Choroid plexus epithelial cell (primary cell): ENCODE measurements around the gene PSRC1.

Experiments
- DNase-seq: peaks from one replicate; pipeline ENCODE4 v3.0.0-alpha.2; 2010; ENCODE audit warnings: low read depth
- H3K4me3 ChIP-seq: 2 replicates; pipeline ENCODE4 v1.5.1; 2011; ENCODE audit warnings: low read depth, mild to moderate bottlenecking, control low read depth, low read length, moderate library complexity
- TF ChIP-seq, protein P1 (sequence below): conservative IDR thresholded peaks from 2 replicates; pipeline ENCODE4 v1.5.1; 2011; ENCODE audit warnings: low read depth, mild to moderate bottlenecking, control low read depth, inconsistent platforms, low read length, moderate library complexity

Gene PSRC1

DNA sequence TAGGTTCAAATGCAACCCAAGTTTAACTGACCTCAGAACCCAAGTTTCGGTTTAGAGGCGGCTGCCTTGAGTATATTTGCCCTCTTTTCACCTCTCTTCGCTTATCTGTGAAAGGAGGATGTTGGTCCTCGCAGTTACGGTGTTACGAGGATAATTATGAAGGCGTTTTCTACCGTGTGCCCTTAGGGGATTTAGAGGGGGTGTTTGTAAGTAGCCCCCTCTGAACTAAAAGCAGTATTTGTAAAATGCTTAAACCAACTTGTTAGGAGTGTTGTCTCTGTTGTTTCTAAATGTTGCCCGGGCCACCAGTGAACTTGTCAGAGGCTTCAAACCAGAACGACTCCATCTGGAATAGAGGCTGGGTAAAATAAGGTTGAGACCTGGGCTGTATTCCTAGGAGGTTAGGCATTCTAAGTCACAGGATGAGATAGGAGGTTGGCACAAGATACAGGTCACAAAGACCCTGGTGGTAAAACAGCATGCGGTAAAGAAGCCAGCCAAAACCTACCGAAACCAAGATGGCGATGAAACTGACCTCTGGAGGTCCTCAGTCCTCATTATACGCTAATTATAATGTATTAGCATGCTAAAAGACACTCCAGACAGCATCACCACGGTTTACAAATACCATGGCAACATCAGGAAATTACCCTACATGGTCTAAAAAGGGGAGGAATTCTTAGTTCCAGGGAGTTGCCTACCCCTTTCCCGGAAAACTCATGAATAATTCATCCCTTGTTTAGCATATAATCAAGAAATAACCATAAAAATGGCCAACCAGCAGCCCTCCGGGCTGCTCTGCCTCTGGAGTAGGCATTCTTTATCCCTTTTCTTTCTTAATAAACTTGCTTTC is 1.0 kb upstream of the PSRC1 start:
- H3K4me3 ChIP-seq = peak overlapping the region; percentile 84
- no peak for DNase-seq
- TF ChIP-seq, protein P1, sequence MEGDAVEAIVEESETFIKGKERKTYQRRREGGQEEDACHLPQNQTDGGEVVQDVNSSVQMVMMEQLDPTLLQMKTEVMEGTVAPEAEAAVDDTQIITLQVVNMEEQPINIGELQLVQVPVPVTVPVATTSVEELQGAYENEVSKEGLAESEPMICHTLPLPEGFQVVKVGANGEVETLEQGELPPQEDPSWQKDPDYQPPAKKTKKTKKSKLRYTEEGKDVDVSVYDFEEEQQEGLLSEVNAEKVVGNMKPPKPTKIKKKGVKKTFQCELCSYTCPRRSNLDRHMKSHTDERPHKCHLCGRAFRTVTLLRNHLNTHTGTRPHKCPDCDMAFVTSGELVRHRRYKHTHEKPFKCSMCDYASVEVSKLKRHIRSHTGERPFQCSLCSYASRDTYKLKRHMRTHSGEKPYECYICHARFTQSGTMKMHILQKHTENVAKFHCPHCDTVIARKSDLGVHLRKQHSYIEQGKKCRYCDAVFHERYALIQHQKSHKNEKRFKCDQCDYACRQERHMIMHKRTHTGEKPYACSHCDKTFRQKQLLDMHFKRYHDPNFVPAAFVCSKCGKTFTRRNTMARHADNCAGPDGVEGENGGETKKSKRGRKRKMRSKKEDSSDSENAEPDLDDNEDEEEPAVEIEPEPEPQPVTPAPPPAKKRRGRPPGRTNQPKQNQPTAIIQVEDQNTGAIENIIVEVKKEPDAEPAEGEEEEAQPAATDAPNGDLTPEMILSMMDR = no peak

DNA sequence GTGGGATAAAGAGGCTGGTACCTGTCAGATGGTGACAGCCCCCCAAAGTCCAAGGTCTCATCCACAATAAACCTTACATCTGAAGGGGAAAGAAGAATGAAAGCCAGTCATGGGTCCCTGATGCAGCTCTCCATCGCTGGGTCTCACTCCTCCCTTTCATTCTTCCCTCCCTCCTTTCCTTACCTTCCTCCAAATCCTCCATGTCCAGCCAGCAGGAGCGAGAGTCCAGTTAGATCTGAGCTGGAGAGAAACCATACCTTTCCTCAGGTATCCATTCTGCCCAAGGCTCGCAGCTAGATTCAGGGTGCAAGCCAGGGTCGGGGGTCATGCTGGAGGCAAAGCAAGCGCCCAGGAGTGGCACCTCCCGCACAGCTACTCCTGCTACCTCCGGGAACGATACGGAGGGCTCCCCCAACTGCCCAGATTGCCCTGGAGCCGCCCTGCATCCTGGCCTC is 421 bp downstream of the PSRC1 start:
- H3K4me3 ChIP-seq = peak overlapping the region; percentile 84
- no peak for DNase-seq
- TF ChIP-seq, protein P1 = no peak

DNA sequence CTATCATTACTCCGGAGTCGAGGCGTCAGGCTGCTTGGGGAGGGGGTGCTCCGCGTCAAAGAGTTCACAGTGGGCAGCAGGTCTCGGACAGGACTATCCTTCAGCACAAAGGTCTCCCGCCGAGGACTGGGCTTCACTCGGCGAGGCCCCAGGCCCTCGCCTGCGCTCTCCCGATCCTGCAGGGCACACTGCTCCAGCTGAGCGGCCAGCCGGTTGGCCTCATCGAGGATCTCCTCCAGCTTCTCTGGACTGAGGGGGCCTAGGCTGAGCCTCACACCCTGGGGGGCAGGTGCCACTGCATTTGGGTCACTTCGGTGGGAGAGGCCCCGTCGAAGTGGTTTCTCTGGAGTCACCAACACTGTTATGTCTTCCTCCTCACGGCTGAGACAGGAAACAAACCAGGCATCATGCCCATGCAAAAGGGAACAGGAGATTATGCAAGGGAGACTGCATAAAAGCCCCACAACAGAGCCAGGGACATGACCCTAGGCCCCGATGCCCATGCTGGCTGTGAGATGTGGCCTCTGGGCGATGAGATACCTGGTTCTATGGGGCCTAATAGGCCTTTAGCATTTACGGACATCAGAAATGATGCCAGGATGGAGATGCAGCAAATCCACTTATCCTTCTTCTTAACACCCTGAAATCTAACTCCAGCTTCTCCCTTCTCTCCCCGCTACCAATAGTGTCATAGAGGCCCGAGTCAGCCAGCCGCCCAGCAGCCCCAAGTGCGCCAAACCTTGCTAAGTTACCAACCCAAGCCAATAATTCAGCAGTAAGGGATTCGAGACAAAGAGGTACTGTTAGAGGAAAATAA is 1.1 kb downstream of the PSRC1 start:
- H3K4me3 ChIP-seq = peak overlapping the region; percentile 84
- DNase-seq = no peak
- TF ChIP-seq, protein P1 = no peak

DNA sequence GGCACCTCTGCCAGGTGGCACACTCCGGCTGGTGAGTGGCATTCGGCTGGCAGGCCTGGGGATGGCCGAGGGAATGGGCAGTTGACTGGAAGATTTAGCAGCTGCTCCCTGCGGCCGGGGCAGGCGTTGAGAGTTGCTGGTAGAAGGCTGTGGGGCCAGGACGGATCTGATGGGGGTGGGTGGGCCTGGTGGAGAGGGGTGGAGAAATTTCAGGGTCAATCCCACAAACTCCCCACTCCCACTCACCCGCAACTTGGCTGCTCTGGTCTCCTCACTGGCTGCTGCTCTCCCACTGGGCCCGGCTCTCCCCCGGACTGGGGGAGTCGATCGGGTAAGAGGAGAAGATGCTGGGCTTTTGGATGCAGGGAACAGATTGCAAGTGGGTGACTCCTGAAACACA is 2.1 kb downstream of the PSRC1 start:
- no peak for DNase-seq
- TF ChIP-seq, protein P1 = no peak
- no peak overlapping the region for H3K4me3 ChIP-seq

DNA sequence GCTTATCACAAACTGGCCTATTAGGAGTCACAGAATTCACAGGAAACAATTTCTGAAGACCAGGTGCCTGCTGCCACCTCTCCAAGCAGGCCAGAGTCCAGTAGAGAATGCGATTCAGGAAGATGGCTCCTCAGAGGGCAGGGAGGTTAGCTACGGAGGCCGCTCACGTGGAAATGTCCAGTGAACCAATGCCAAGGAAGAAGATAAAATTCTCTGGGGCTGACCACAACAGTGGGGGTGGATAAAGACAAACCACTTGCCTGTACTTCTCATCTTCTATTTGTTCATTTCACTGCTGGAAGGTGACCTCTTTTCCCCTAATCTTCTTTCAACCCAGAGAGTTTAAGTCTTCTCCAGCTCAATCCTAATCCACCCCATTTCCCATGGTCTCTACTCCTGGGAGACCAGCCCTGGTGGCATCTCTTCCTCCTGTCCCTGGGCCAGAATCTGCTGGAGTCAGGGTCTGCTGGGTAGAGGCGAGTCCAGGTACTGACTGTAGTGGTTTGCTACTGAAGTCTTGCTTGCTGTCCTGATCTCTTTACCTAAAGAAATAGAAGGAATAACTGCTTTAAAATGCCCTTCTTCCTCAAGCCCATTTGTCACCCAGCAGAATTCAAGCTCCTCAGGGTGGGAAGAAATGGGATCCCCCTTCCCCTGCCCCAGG is 3.2 kb downstream of the PSRC1 start:
- peak; percentile 36 for DNase-seq
- no peak overlapping the region for H3K4me3 ChIP-seq
- TF ChIP-seq, protein P1 = no peak

DNA sequence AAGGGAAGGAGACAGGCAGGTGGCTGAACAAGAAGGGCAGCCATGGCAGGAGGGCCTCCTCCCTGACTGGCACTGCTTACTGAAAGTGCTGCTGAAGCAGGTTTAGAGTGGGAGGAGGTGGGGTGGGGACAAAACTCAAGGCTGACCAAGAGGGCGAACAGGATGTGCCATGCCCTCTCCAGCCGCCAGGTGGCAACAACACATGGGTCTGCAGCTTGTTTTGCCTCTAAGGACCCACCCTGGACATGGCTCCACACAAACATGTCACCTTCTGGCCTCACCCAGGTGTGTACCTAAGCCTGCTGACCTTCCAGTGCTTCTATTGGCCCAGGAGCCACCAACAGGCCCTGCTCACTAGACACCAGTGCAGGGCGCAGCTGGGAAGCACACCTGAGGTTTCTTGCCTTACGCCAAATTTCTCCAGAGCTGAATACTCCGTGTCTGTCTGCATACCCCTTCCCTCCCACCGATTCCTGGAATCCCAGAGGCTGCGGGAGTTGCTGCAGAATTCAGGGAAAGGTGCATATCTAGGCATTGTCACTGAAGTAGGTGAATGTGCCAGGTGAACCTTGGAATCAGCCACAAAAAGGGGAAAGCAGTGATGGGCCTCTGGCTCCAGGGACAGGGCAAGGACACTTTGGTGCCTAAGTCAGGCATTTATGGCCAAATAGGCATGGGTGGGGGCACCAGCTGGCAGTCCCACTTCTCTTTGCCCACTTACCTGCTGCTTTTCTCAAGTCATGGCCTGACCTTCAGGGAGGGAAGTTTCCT is 5.3 kb downstream of the PSRC1 start:
- H3K4me3 ChIP-seq = no peak overlapping the region
- DNase-seq = peak; percentile 81
- TF ChIP-seq, protein P1 = peak; percentile 95
